Measurements from ENCODE around the gene CXCL11. TPM values are rescaled to one million over a fixed set of nuclear protein-coding genes. Genes with fewer than 3 reads are reported as not detected.
"Not testable (repeated sequence)": the region's sequence is repeated elsewhere in the genome, so short reads cannot be mapped to it uniquely, and the experiment has no call there.

Gene CXCL11
- total RNA-seq, 4 donors from 2014 or later: not detected

DNA sequence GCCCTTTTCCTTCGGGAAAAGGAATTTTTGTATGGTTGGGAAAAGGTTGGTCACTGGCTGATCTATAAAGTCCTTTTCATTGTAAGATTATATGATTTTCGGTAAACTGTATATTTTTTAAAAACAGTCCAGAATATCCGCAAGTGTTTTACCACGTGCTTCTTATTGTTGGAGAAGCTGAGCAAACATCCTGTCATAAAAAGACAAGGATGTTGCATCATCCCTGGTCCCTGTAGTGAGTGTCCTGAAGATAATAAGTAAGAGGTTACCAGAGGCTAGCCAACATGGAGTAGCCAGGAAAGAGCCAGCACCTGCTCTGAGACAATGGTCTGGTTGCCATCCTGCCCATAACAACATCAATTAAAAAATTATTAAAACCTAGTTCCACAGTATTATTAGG, 33.7 kb downstream of the CXCL11 start:
- Histone ChIP-seq H3K9me3 (no peaks in the 10 kb centered on the region), H3K27ac (no peak overlapping the region), H3K27me3 (no peaks in the 10 kb centered on the region), H3K4me3 (no peak overlapping the region), H3K4me1 (no peaks in the 10 kb centered on the region), H3K36me3 (no peaks in the 10 kb centered on the region)
- no peak for DNase-seq
- TF ChIP-seq, protein P1, sequence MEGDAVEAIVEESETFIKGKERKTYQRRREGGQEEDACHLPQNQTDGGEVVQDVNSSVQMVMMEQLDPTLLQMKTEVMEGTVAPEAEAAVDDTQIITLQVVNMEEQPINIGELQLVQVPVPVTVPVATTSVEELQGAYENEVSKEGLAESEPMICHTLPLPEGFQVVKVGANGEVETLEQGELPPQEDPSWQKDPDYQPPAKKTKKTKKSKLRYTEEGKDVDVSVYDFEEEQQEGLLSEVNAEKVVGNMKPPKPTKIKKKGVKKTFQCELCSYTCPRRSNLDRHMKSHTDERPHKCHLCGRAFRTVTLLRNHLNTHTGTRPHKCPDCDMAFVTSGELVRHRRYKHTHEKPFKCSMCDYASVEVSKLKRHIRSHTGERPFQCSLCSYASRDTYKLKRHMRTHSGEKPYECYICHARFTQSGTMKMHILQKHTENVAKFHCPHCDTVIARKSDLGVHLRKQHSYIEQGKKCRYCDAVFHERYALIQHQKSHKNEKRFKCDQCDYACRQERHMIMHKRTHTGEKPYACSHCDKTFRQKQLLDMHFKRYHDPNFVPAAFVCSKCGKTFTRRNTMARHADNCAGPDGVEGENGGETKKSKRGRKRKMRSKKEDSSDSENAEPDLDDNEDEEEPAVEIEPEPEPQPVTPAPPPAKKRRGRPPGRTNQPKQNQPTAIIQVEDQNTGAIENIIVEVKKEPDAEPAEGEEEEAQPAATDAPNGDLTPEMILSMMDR (IDR thresholded peaks at IDR 0.05): no peak
- TF ChIP-seq POLR2A (IDR thresholded peaks at IDR 0.05): no peak

DNA sequence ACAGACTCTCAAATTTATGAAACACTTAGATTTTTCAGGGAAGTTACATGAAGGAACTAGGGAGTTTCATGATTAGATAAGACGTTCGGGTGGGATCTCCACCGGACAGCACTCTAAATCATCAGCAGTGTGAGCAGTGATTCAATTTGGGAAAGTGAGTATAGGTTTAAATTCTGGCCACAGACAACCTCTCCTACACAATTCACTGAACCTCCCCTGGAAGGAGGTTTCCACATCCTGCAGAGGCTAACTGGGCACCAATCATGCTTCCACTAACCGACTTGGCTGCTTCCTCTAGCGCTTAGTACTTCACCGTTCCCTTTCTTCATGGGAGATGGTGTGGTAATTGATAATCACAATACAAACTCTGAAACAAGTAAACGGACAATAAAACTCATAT, 34.2 kb downstream of the CXCL11 start:
- no peaks in the 10 kb centered on the region for H3K36me3 ChIP-seq
- H3K9me3 ChIP-seq: no peaks in the 10 kb centered on the region
- TF ChIP-seq, protein P1 (IDR thresholded peaks at IDR 0.05): no peak
- no peak for TF ChIP-seq POLR2A (IDR thresholded peaks at IDR 0.05)
- no peak overlapping the region for H3K4me3 ChIP-seq
- H3K27me3 ChIP-seq: no peaks in the 10 kb centered on the region
- no peak overlapping the region for H3K27ac ChIP-seq
- no peak for DNase-seq
- no peaks in the 10 kb centered on the region for H3K4me1 ChIP-seq

DNA sequence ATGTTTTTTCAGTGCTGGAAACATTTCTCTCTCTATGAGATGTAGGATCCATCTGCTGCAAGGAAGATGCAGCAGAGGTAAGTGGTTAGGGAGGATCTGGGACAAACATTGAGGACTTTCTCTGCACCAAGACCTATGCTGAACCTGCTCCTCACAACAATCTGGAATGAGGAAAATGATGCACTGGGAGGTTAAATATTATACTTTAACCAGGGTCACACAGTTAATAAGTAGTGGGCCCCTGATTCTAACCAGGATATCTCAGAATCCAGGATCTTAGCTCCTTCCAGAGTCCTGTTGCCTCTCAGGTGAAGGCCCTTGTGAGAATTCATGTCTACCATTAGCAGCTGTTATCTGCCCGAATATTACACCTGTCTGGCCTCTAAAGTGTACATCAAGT, 35.6 kb downstream of the CXCL11 start:
- no peaks in the 10 kb centered on the region for H3K36me3 ChIP-seq
- no peak overlapping the region for H3K4me3 ChIP-seq
- H3K9me3 ChIP-seq: no peaks in the 10 kb centered on the region
- TF ChIP-seq POLR2A (IDR thresholded peaks at IDR 0.05): no peak
- TF ChIP-seq, protein P1 (IDR thresholded peaks at IDR 0.05): no peak
- no peaks in the 10 kb centered on the region for H3K27me3 ChIP-seq
- H3K27ac ChIP-seq: no peak overlapping the region
- DNase-seq: no peak
- peaks cover 0 to 5% (median 0%) of the 10 kb centered on the region in 4 donors for H3K4me1 ChIP-seq

DNA sequence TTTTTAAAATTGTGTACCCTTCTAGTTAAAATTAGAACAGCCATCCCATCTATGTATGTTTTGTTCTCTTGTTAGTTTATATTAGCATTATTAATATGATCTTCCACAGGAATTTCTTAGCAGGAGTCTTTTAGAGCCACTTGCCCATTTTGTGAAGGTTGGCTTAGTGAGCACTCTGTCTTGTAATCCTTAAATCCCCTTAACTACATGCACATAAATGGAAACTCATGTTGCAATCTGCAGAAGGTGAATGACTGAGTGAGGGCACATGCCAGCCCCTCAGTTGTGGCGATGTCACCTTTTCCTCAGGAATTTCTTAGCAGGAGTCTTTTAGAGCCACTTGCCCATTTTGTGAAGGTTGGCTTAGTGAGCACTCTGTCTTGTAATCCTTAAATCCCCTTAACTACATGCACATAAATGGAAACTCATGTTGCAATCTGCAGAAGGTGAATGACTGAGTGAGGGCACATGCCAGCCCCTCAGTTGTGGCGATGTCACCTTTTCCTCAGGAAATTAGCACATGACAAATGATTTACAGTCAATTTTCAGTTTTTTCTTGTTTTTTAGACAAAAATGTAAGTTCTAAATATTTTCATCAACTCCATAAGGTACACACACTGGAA, 37.2 kb downstream of the CXCL11 start:
- H3K4me1 ChIP-seq, DNase-seq, H3K27ac ChIP-seq, H3K27me3 ChIP-seq, H3K9me3 ChIP-seq, H3K36me3 ChIP-seq, H3K4me3 ChIP-seq: not testable (repeated sequence)

DNA sequence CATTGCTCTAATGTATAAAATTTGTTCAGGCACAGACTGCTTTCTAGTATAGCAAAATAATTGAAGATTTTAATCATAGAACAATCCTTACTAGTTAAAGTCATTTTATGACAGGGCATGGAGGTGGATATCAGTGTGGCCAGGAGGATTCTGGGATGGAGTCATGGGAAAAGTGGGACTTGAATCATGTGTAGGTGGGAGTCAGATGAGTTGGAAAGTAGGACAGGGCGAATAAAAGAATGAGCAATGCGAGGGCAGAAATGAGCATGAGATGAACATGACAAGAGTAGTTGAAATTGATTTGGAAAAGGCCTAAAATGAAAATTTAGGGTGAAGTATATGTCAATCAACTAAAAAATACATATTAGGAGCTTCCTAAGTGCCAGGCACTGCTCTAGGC, 37.9 kb downstream of the CXCL11 start:
- TF ChIP-seq POLR2A (IDR thresholded peaks at IDR 0.05): no peak
- TF ChIP-seq, protein P1 (IDR thresholded peaks at IDR 0.05): no peak

DNA sequence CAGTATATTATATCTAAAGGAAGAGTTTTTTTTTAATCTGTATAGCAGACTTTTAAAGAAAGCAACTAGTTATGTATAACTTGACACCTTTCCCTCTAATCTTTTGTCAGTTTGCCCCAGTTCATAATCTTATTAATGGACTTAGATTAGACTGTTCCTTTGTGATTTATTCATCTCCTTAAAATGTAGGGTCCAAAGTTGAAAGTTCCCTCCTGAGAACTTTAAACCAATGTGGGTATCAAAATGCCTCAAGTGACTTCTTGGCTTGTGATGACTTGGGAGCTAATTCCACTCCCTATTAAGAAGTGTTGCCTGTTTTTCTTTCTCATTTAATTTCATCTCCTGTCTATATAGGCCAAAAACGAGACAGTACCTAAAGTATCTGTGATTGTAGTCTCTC, 38.8 kb downstream of the CXCL11 start:
- H3K27ac ChIP-seq: no peak overlapping the region
- no peaks in the 10 kb centered on the region for H3K36me3 ChIP-seq
- TF ChIP-seq POLR2A (IDR thresholded peaks at IDR 0.05): no peak
- TF ChIP-seq, protein P1 (IDR thresholded peaks at IDR 0.05): no peak
- peaks cover 0 to 5% (median 0%) of the 10 kb centered on the region in 4 donors for H3K4me1 ChIP-seq
- no peaks in the 10 kb centered on the region for H3K27me3 ChIP-seq
- H3K4me3 ChIP-seq: no peak overlapping the region
- DNase-seq: no peak
- no peaks in the 10 kb centered on the region for H3K9me3 ChIP-seq

More for the DNA sequence above, 37.9 kb downstream of the CXCL11 start:
- Histone ChIP-seq H3K27me3 (no peaks in the 10 kb centered on the region), H3K4me3 (no peak overlapping the region), H3K4me1 (peaks cover 0 to 5% (median 0%) of the 10 kb centered on the region in 4 donors), H3K27ac (no peak overlapping the region), H3K36me3 (no peaks in the 10 kb centered on the region), H3K9me3 (no peaks in the 10 kb centered on the region)
- DNase-seq: no peak

All from Peyer's patch (tissue), 4 donors.